HEK293T (cell line): ENCODE measurements around the gene GIGYF1.

Source experiments
- ELF4 ChIP-seq: fragments of 450-650 bp; IDR thresholded peaks from 2 replicates; pipeline ENCODE4 v1.6.1; 2017; ENCODE audit warnings: antibody characterized with exemption
- FOXA1 ChIP-seq: fragments of 450-650 bp; IDR thresholded peaks from 2 replicates; pipeline ENCODE4 v1.6.1; 2016; ENCODE audit warnings: mild to moderate bottlenecking
- LEF1 ChIP-seq: fragments of 450-650 bp; IDR thresholded peaks from 2 replicates; pipeline ENCODE4 v1.6.1; 2017; ENCODE audit warnings: mild to moderate bottlenecking, borderline replicate concordance
- SP1 ChIP-seq: fragments of 450-650 bp; IDR thresholded peaks from 2 replicates; pipeline ENCODE4 v1.6.1; 2017

GRCh38 chr7:100731937-100732636 is 38.0 kb upstream of the GIGYF1 start:
- no peak for TF ChIP-seq FOXA1
- no peak for TF ChIP-seq ELF4
- TF ChIP-seq SP1: no peak
- no peak for TF ChIP-seq LEF1
